WTC11 (cell line): ENCODE results near the gene STX18. TPM values are rescaled to one million over a fixed set of nuclear protein-coding genes. Genes with fewer than 3 reads are reported as not detected.

Experiments
- ATAC-seq: fragments of 200-7000 bp; cut with Tn5 transposase; 2 replicates; pipeline ENCODE4 v1.10.0; 2021; ENCODE audit warnings: mild to moderate bottlenecking, moderate library complexity
- CTCF ChIA-PET: fragments of 300-600 bp; sonication (Branson Sonifier 250); formaldehyde crosslinking; loops from one replicate; lab custom pipeline; 2021; ENCODE audit warnings: antibody characterized with exemption; lab: Charles Lee
- POLR2A ChIA-PET: fragments of 350-600 bp; sonication (Branson Sonifier 250); formaldehyde crosslinking; loops from one replicate; lab custom pipeline; 2021; ENCODE audit warnings: antibody characterized with exemption; lab: Charles Lee
- DNase-seq: peaks from one replicate; pipeline ENCODE4 v3.0.0; 2021; ENCODE audit warnings: low spot score
- H3K27ac Mint-ChIP-seq: 2 replicates; pipeline ENCODE4 v1.8.0; 2021; ENCODE audit warnings: mixed read lengths
- H3K27me3 Mint-ChIP-seq: 2 replicates; pipeline ENCODE4 v1.8.0; 2021; ENCODE audit warnings: low read depth, mild to moderate bottlenecking, moderate library complexity, mixed read lengths
- H3K36me3 Mint-ChIP-seq: 2 replicates; pipeline ENCODE4 v1.8.0; 2021; ENCODE audit warnings: mixed read lengths
- H3K4me1 Mint-ChIP-seq: 2 replicates; pipeline ENCODE4 v1.8.0; 2022; ENCODE audit warnings: mixed read lengths
- H3K4me3 Mint-ChIP-seq: 2 replicates; pipeline ENCODE4 v1.8.0; 2021; ENCODE audit warnings: mild to moderate bottlenecking, moderate library complexity, mixed read lengths
- H3K9me3 Mint-ChIP-seq: 2 replicates; pipeline ENCODE4 v1.8.0; 2021; ENCODE audit warnings: mixed read lengths
- CDX4 ChIP-seq: fragments of 250-450 bp; sonication (Bioruptor Pico); IDR thresholded peaks from 2 replicates; pipeline ENCODE4 v1.9.0; 2021; ENCODE audit warnings: moderate library complexity, mild to moderate bottlenecking, inconsistent platforms, borderline replicate concordance
- CREB1 ChIP-seq: sonication (generic); formaldehyde crosslinking; IDR thresholded peaks from 2 replicates; pipeline ENCODE4 v1.8.0; 2023; ENCODE audit warnings: mild to moderate bottlenecking, missing genetic modification reagents
- CREM ChIP-seq: sonication (generic); formaldehyde crosslinking; IDR thresholded peaks from 2 replicates; pipeline ENCODE4 v1.8.1; 2022; ENCODE audit warnings: mild to moderate bottlenecking, missing genetic modification reagents, moderate library complexity
- FOXP4 ChIP-seq: sonication (generic); formaldehyde crosslinking; IDR thresholded peaks from 2 replicates; pipeline ENCODE4 v1.8.0; 2022; ENCODE audit warnings: mild to moderate bottlenecking, missing genetic modification reagents
- GTF2I ChIP-seq: fragments of 250-450 bp; sonication (Bioruptor Pico); conservative IDR thresholded peaks from 2 replicates; pipeline ENCODE4 v1.4.0; 2021; ENCODE audit warnings: mild to moderate bottlenecking
- HMGA2 ChIP-seq: fragments of 250-450 bp; sonication (Bioruptor Pico); IDR thresholded peaks from 2 replicates; pipeline ENCODE4 v1.4.0; 2021; ENCODE audit warnings: mild to moderate bottlenecking, moderate library complexity
- HMGXB4 ChIP-seq: sonication (generic); formaldehyde crosslinking; IDR thresholded peaks from 2 replicates; pipeline ENCODE4 v1.8.1; 2023; ENCODE audit warnings: mild to moderate bottlenecking, moderate library complexity, missing genetic modification reagents
- IRF1 ChIP-seq: sonication (generic); formaldehyde crosslinking; IDR thresholded peaks from 2 replicates; pipeline ENCODE4 v1.8.0; 2023; ENCODE audit warnings: missing genetic modification reagents
- JAZF1 ChIP-seq: fragments of 250-450 bp; sonication (Bioruptor Pico); IDR thresholded peaks from 2 replicates; pipeline ENCODE4 v1.9.0; 2021; ENCODE audit warnings: moderate library complexity, mild to moderate bottlenecking, inconsistent platforms
- MYBL2 ChIP-seq: sonication (generic); formaldehyde crosslinking; IDR thresholded peaks from 2 replicates; pipeline ENCODE4 v1.8.1; 2023; ENCODE audit warnings: mild to moderate bottlenecking, moderate library complexity, missing genetic modification reagents
- NFATC4 ChIP-seq: fragments of 250-450 bp; sonication (Bioruptor Pico); IDR thresholded peaks from 2 replicates; pipeline ENCODE4 v1.9.0; 2021; ENCODE audit warnings: mild to moderate bottlenecking
- NFE2L1 ChIP-seq: sonication (generic); formaldehyde crosslinking; IDR thresholded peaks from 2 replicates; pipeline ENCODE4 v1.8.1; 2023; ENCODE audit warnings: missing genetic modification reagents
- NFYB ChIP-seq: sonication (generic); formaldehyde crosslinking; conservative IDR thresholded peaks from 2 replicates; pipeline ENCODE4 v1.8.0; 2022; ENCODE audit warnings: low read depth, missing genetic modification reagents
- NR1H2 ChIP-seq: sonication (generic); formaldehyde crosslinking; IDR thresholded peaks from 2 replicates; pipeline ENCODE4 v1.9.0; 2021; ENCODE audit warnings: mild to moderate bottlenecking, moderate library complexity, missing genetic modification reagents
- NR2C2 ChIP-seq: sonication (generic); formaldehyde crosslinking; IDR thresholded peaks from 2 replicates; pipeline ENCODE4 v1.8.0; 2022; ENCODE audit warnings: mild to moderate bottlenecking, missing genetic modification reagents
- OVOL2 ChIP-seq: fragments of 250-450 bp; sonication (Bioruptor Pico); IDR thresholded peaks from 2 replicates; pipeline ENCODE4 v1.9.0; 2021; ENCODE audit warnings: mild to moderate bottlenecking, borderline replicate concordance
- PREB ChIP-seq: sonication (generic); formaldehyde crosslinking; IDR thresholded peaks from 2 replicates; pipeline ENCODE4 v1.8.1; 2022; ENCODE audit warnings: mild to moderate bottlenecking, missing genetic modification reagents, moderate library complexity, borderline replicate concordance
- TEAD1 ChIP-seq: sonication (generic); formaldehyde crosslinking; IDR thresholded peaks from 2 replicates; pipeline ENCODE4 v1.8.0; 2022; ENCODE audit warnings: mild to moderate bottlenecking, missing genetic modification reagents
- TEAD4 ChIP-seq: sonication (generic); formaldehyde crosslinking; IDR thresholded peaks from 2 replicates; pipeline ENCODE4 v1.8.0; 2022; ENCODE audit warnings: mild to moderate bottlenecking, missing genetic modification reagents
- USF1 ChIP-seq: sonication (generic); formaldehyde crosslinking; IDR thresholded peaks from 2 replicates; pipeline ENCODE4 v1.8.0; 2022; ENCODE audit warnings: mild to moderate bottlenecking, missing genetic modification reagents
- ZMAT4 ChIP-seq: fragments of 250-450 bp; sonication (Bioruptor Pico); IDR thresholded peaks from 2 replicates; pipeline ENCODE4 v1.9.0; 2021; ENCODE audit warnings: mild to moderate bottlenecking
- ZNF121 ChIP-seq: sonication (generic); formaldehyde crosslinking; IDR thresholded peaks from 2 replicates; pipeline ENCODE4 v1.8.0; 2023; ENCODE audit warnings: missing genetic modification reagents
- ZNF138 ChIP-seq: sonication (generic); formaldehyde crosslinking; conservative IDR thresholded peaks from 2 replicates; pipeline ENCODE4 v1.8.1; 2022; ENCODE audit warnings: mild to moderate bottlenecking, moderate library complexity, missing genetic modification reagents
- ZNF671 ChIP-seq: fragments of 250-450 bp; sonication (Bioruptor Pico); IDR thresholded peaks from 2 replicates; pipeline ENCODE4 v1.8.0; 2021; ENCODE audit warnings: mild to moderate bottlenecking
- total RNA-seq: library from RNA; stranded (reverse); gene quantifications from 3 replicates; pipeline ENCODE4 v1.2.3, GENCODE V29; 2021

Gene STX18
- total RNA-seq, 1 experiment from 2014 or later = 16.9 TPM

GRCh38 chr4:4480205-4480604, 61.6 kb downstream of the STX18 start (continued):
- no peak for TF ChIP-seq IRF1 (CRISPR knock-in tag)

- TF ChIP-seq JAZF1 (no peak), OVOL2 (no peak), USF1 (CRISPR knock-in tag) (no peak), NR1H2 (CRISPR knock-in tag) (no peak), NR2C2 (no peak), NFATC4 (CRISPR knock-in tag) (no peak), FOXP4 (CRISPR knock-in tag) (no peak), NFYB (CRISPR knock-in tag) (no peak), CREM (no peak), NFE2L1 (CRISPR knock-in tag) (no peak), ZNF138 (CRISPR knock-in tag) (no peak)
- TF ChIP-seq, all 79 proteins: peak for 0
- ChIA-PET POLR2A (no interaction called here), CTCF (no interaction called here)
- H3K4me1 Mint-ChIP-seq = peaks cover 35% of the 10 kb centered on the region
- H3K9me3 Mint-ChIP-seq = no peaks in the 10 kb centered on the region
- no peak for ATAC-seq
- H3K36me3 Mint-ChIP-seq = no peaks in the 10 kb centered on the region
- H3K27me3 Mint-ChIP-seq = no peaks in the 10 kb centered on the region
- no peak for DNase-seq
- H3K27ac Mint-ChIP-seq = no peak overlapping the region
- H3K4me3 Mint-ChIP-seq = no peak overlapping the region
Measured at GRCh38 chr4:4479366-4479765, 62.5 kb downstream of the STX18 start.

- H3K4me1 Mint-ChIP-seq = peaks cover 38% of the 10 kb centered on the region
- no peak for TF ChIP-seq GTF2I
- no peak for TF ChIP-seq TEAD4 (CRISPR knock-in tag)
- no peak for TF ChIP-seq NFE2L1 (CRISPR knock-in tag)
- TF ChIP-seq CREB1 (CRISPR knock-in tag) = no peak
- TF ChIP-seq HMGA2 (CRISPR knock-in tag) = no peak
- no peak for TF ChIP-seq CDX4
- TF ChIP-seq NFYB (CRISPR knock-in tag) = no peak
- no peak for TF ChIP-seq MYBL2
- TF ChIP-seq, all 79 proteins: peak for 0
- Mint-ChIP-seq H3K36me3 (no peaks in the 10 kb centered on the region), H3K9me3 (no peaks in the 10 kb centered on the region), H3K27ac (0 out of 2 replicates have a peak overlapping the region, but pooled peaks have one; percentile 62), H3K27me3 (no peaks in the 10 kb centered on the region), H3K4me3 (no peak overlapping the region)
- no peak for DNase-seq
- ChIA-PET CTCF (interaction anchor here (0.9 kb wide), 1 partner anchor 93 kb away, joined by 3 read pairs; no protein-coding TSS in a partner anchor), POLR2A (no interaction called here)
- ATAC-seq = no peak
Measured at GRCh38 chr4:4477796-4478195, 64.1 kb downstream of the STX18 start.

- Mint-ChIP-seq H3K4me3 (no peak overlapping the region), H3K36me3 (no peaks in the 10 kb centered on the region), H3K27me3 (no peaks in the 10 kb centered on the region), H3K27ac (no peak overlapping the region), H3K4me1 (peaks cover 35% of the 10 kb centered on the region), H3K9me3 (no peaks in the 10 kb centered on the region)
- DNase-seq = no peak
- no peak for ATAC-seq
- ChIA-PET POLR2A (no interaction called here), CTCF (interaction anchor here (0.9 kb wide), 1 partner anchor 93 kb away, joined by 3 read pairs; no protein-coding TSS in a partner anchor)
- TF ChIP-seq ZNF671 (no peak), MYBL2 (no peak), PREB (CRISPR knock-in tag) (no peak), TEAD1 (no peak), HMGXB4 (CRISPR knock-in tag) (no peak), ZMAT4 (CRISPR knock-in tag) (no peak), ZNF121 (CRISPR knock-in tag) (no peak), NR1H2 (CRISPR knock-in tag) (no peak)
Measured at GRCh38 chr4:4477391-4477790, 64.5 kb downstream of the STX18 start.
